B cell (primary cell): ENCODE measurements around the gene GATA6. TPM values are rescaled to one million over a fixed set of nuclear protein-coding genes. Genes with fewer than 3 reads are reported as not detected.

Experiments
- ATAC-seq: fragments of 200-7000 bp; cut with Tn5 transposase; one replicate; pipeline ENCODE4 v1.10.0; 2021; ENCODE audit warnings: low read depth, mild to moderate bottlenecking, moderate number of reproducible peaks, moderate library complexity
- CTCF ChIA-PET: fragments of 350-600 bp; sonication (Branson Sonifier 250); formaldehyde crosslinking; loops from one replicate; lab custom pipeline; 2021; ENCODE audit warnings: antibody characterized with exemption, inconsistent platforms; lab: Charles Lee
- POLR2A ChIA-PET: fragments of 350-600 bp; sonication (Branson Sonifier 250); formaldehyde crosslinking; loops from one replicate; lab custom pipeline; 2021; ENCODE audit warnings: antibody characterized with exemption; lab: Charles Lee
- DNase-seq: peaks from one replicate; pipeline ENCODE4 v3.0.0; 2013
- H2AFZ ChIP-seq: 2 replicates; pipeline ENCODE4 v1.6.1; 2012; ENCODE audit warnings: mild to moderate bottlenecking, low read depth, low read length; ENCODE audit not compliant: insufficient read depth, poor library complexity, severe bottlenecking
- H3K27ac ChIP-seq, 2 donors: 1 replicate in 1 of 2; 2 replicates in 1 of 2; pipeline ENCODE4 v1.5.1; 2012 to 2013; ENCODE audit warnings: low read length in 2 of 2, mild to moderate bottlenecking in 2 of 2, moderate library complexity in 1 of 2
- H3K27me3 ChIP-seq, 4 experiments: fragments of 200-600 bp in 1 of 4; sonication (generic) in 1 of 4; replicated peaks in 1 of 4; 1 replicate in 2 of 4; 2 replicates in 2 of 4; pipeline versions ENCODE4 v1.6.1 to v1.7.0; 2013 to 2016; ENCODE audit warnings: low read length in 3 of 4, mild to moderate bottlenecking in 2 of 4, mixed read lengths in 1 of 4, moderate library complexity in 1 of 4; ENCODE audit not compliant: insufficient read depth in 4 of 4, control insufficient read depth in 3 of 4; ENCODE audit errors: control extremely low read depth in 1 of 4
- H3K36me3 ChIP-seq, 2 experiments: replicated peaks in 1 of 2; 1 replicate in 1 of 2; 2 replicates in 1 of 2; pipeline versions ENCODE4 v1.6.1 to v1.7.1; 2013; ENCODE audit warnings: low read length in 1 of 2; ENCODE audit not compliant: insufficient read depth in 2 of 2, control insufficient read depth in 1 of 2; ENCODE audit errors: control extremely low read depth in 1 of 2, extremely low read depth in 1 of 2
- H3K4me1 ChIP-seq, 2 donors: fragments of 200-600 bp in 1 of 2; sonication (generic) in 1 of 2; 1 replicate in 1 of 2; 2 replicates in 1 of 2; pipeline versions ENCODE4 v1.5.1 to v1.6.1; 2013 to 2017; ENCODE audit warnings: low read length in 2 of 2; ENCODE audit not compliant: control insufficient read depth in 2 of 2, insufficient read depth in 2 of 2
- H3K4me2 ChIP-seq: replicated peaks from 2 replicates; pipeline ENCODE3; 2012; ENCODE audit warnings: mild to moderate bottlenecking, low read depth, low read length; ENCODE audit not compliant: poor library complexity, severe bottlenecking
- H3K4me3 ChIP-seq, 5 experiments: fragments of 200-600 bp in 1 of 5; sonication (generic) in 1 of 5; 1 replicate in 3 of 5; 2 replicates in 2 of 5; pipeline versions ENCODE4 v1.5.1 to v1.7.0; 2011 to 2016; ENCODE audit warnings: low read length in 4 of 5, mild to moderate bottlenecking in 4 of 5, low read depth in 2 of 5, control low read depth in 1 of 5, moderate library complexity in 1 of 5; ENCODE audit not compliant: insufficient read depth in 1 of 5; ENCODE audit errors: control extremely low read depth in 1 of 5, extremely low read depth in 1 of 5
- H3K79me2 ChIP-seq: fragments of 200-600 bp; sonication (generic); one replicate; pipeline ENCODE4 v1.6.0; 2016; ENCODE audit warnings: low read length; ENCODE audit not compliant: control insufficient read depth, insufficient read depth
- H3K9ac ChIP-seq: fragments of 200-600 bp; sonication (generic); 2 replicates; pipeline ENCODE4 v1.6.1; 2017; ENCODE audit warnings: mild to moderate bottlenecking, low read length, moderate library complexity
- H3K9me3 ChIP-seq, 3 donors: one replicate each; pipeline versions ENCODE4 v1.6.1 to v1.7.1; 2013; ENCODE audit warnings: low read length in 2 of 3; ENCODE audit not compliant: control insufficient read depth in 2 of 3, insufficient read depth in 1 of 3; ENCODE audit errors: control extremely low read depth in 1 of 3
- H4K20me1 ChIP-seq: 2 replicates; pipeline ENCODE4 v1.6.0; 2012; ENCODE audit warnings: mild to moderate bottlenecking, low read length; ENCODE audit not compliant: insufficient read depth, control insufficient read depth, poor library complexity, severe bottlenecking
- H3K27ac Mint-ChIP-seq: one replicate; pipeline ENCODE4 v1.8.0; 2021; ENCODE audit warnings: mixed read lengths
- H3K27me3 Mint-ChIP-seq: one replicate; pipeline ENCODE4 v1.8.0; 2021; ENCODE audit warnings: mixed read lengths
- H3K4me1 Mint-ChIP-seq: one replicate; pipeline ENCODE4 v1.8.0; 2021; ENCODE audit warnings: mixed read lengths
- H3K4me3 Mint-ChIP-seq: one replicate; pipeline ENCODE4 v1.8.0; 2021; ENCODE audit warnings: mixed read lengths
- H3K9me3 Mint-ChIP-seq: one replicate; pipeline ENCODE4 v1.8.0; 2022; ENCODE audit warnings: mixed read lengths; ENCODE audit not compliant: insufficient read depth
- CTCF ChIP-seq: fragments of 200-600 bp; IDR thresholded peaks from one replicate; pipeline ENCODE4 v1.8.0; 2022; ENCODE audit warnings: antibody characterized with exemption, mild to moderate bottlenecking
- EZH2 ChIP-seq: IDR thresholded peaks from 2 replicates; pipeline ENCODE4 v1.6.1; 2012; ENCODE audit warnings: borderline replicate concordance, low read depth, mild to moderate bottlenecking, moderate library complexity, low read length; ENCODE audit not compliant: insufficient read depth, poor library complexity, severe bottlenecking
- WGBS: methylation state at CpG from one replicate; pipeline ENCODE4 v1.1.5; 2013; ENCODE audit warnings: missing lambda C conversion rate; ENCODE audit not compliant: insufficient coverage; 5-methylcytosine and 5-hydroxymethylcytosine counted together
- intact Hi-C: fragments of 100-400 bp; cut with micrococcal nuclease; formaldehyde crosslinking; loops from one replicate; pipeline ENCODE4 v1.10.0; 2022
- polyA plus RNA-seq: library from polyadenylated mRNA; depleted of rRNA; stranded (reverse); fragments of >200 nt; gene quantifications from 2 replicates; pipeline ENCODE4 v1.2.3, GENCODE V29; 2012
- total RNA-seq, 2 donors: library from RNA; stranded (reverse); fragments of 120-200 nt in 1 of 2; gene quantifications; 1 replicate in 1 of 2; 2 replicates in 1 of 2; pipeline versions ENCODE4 v1.2.3 to v1.2.4, GENCODE V29; 2013 to 2022

GATA6 gene
- total and polyA plus RNA-seq, 2 donors (not counting 1 experiment from before 2014, with no cell fraction given) = not detected

DNA sequence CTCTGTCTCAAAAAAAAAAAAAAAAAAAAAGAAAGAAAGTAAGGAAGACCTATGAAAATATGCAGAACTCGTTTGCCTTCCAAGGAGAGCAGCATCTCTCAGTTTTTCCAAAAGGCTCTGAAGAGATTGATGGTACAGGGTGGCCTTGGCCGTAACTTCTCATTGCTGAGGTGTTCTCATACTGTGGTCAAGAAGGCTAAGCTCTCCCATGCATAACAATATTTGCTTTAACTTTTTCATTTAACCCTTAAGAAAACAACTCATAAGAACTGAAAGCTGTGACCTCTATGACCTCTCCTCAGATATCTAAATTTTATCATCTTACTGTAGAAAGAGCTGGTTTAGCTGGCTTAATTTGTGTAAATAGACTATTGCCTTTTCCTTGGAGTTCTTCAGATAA is 37.1 kb upstream of the GATA6 start:
- ChIA-PET POLR2A (no interaction called here), CTCF (no interaction called here)
- TF ChIP-seq EZH2 (no peak), CTCF (no peak)
- H3K9me3 ChIP-seq = no peaks in the 10 kb centered on the region
- no peaks in the 10 kb centered on the region for H3K4me1 ChIP-seq
- ATAC-seq (no peak), DNase-seq (no peak)
- H3K4me3 Mint-ChIP-seq = no peak overlapping the region
- H3K36me3 ChIP-seq = no peaks in the 10 kb centered on the region
- H3K79me2 ChIP-seq = no peaks in the 10 kb centered on the region
- no peak overlapping the region for H3K4me3 ChIP-seq
- peaks cover 5% of the 10 kb centered on the region for H3K27me3 Mint-ChIP-seq
- no peak overlapping the region for H2AFZ ChIP-seq
- H3K4me1 Mint-ChIP-seq = no peaks in the 10 kb centered on the region
- H3K27me3 ChIP-seq = no peaks in the 10 kb centered on the region
- no peaks in the 10 kb centered on the region for H3K9me3 Mint-ChIP-seq
- no peaks in the 10 kb centered on the region for H4K20me1 ChIP-seq
- H3K9ac ChIP-seq = no peak overlapping the region
- no peak overlapping the region for H3K27ac ChIP-seq
- 40% methylated on average over 1 of the region's 2 CpGs for WGBS
- H3K27ac Mint-ChIP-seq = no peak overlapping the region
- intact Hi-C loops = no loop called here
- H3K4me2 ChIP-seq = no peak overlapping the region

DNA sequence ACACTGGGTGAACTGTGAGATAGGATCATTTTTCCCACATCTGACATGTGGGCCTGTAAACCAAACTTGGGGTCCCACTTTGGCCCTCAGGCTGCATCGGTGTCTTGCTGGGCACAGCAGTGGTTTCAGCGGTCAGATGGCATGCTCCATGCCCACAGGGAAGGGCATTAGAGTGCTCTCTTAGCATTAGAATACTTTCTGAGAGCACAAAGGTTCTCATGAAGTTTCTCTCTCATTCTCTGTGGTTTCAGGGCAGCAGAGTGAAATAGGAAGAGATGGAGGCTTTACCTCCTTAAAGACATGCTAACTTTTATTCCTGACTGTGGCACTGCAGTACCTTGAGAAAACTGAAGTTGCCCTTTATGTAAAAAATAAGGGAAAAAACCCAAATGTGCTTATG is 36.6 kb upstream of the GATA6 start:
- ATAC-seq = no peak

More for the DNA sequence above, 36.6 kb upstream of the GATA6 start:
- Histone ChIP-seq H3K27ac (no peak overlapping the region), H3K9ac (no peak overlapping the region), H4K20me1 (no peaks in the 10 kb centered on the region), H3K27me3 (no peaks in the 10 kb centered on the region), H3K4me2 (no peak overlapping the region), H3K36me3 (no peaks in the 10 kb centered on the region), H2AFZ (no peak overlapping the region), H3K4me1 (no peaks in the 10 kb centered on the region), H3K4me3 (no peak overlapping the region), H3K79me2 (no peaks in the 10 kb centered on the region), H3K9me3 (no peaks in the 10 kb centered on the region)
- POLR2A ChIA-PET = no interaction called here
- TF ChIP-seq CTCF (no peak), EZH2 (no peak)
- 100% methylated on average over 2 of the region's 2 CpGs for WGBS
- Mint-ChIP-seq H3K27me3 (peaks cover 5% of the 10 kb centered on the region), H3K27ac (no peak overlapping the region), H3K9me3 (no peaks in the 10 kb centered on the region), H3K4me1 (no peaks in the 10 kb centered on the region), H3K4me3 (no peak overlapping the region)
- no peak for DNase-seq
- CTCF ChIA-PET = no interaction called here
- intact Hi-C loops = no loop called here
